IPS-15b (cell line): ENCODE data around the gene FIG4.

ENCODE experiments used
- H3K27me3 ChIP-seq: one replicate; pipeline ENCODE4 v1.6.1; 2013; ENCODE audit warnings: low read length; ENCODE audit not compliant: control insufficient read depth, insufficient read depth
- H3K36me3 ChIP-seq: one replicate; pipeline ENCODE4 v1.6.1; 2013; ENCODE audit warnings: low read length; ENCODE audit not compliant: control insufficient read depth, insufficient read depth
- H3K4me1 ChIP-seq: one replicate; pipeline ENCODE4 v1.6.1; 2013; ENCODE audit warnings: mild to moderate bottlenecking, low read length; ENCODE audit not compliant: control insufficient read depth, insufficient read depth
- H3K4me3 ChIP-seq: one replicate; pipeline ENCODE4 v1.5.1; 2013; ENCODE audit warnings: low read depth, low read length
- H3K9ac ChIP-seq: one replicate; pipeline ENCODE4 v1.6.1; 2013; ENCODE audit warnings: low read depth, mild to moderate bottlenecking, low read length
- H3K9me3 ChIP-seq: one replicate; pipeline ENCODE4 v1.6.1; 2013; ENCODE audit warnings: mild to moderate bottlenecking, low read length; ENCODE audit not compliant: control insufficient read depth, insufficient read depth

Gene FIG4

GRCh38 chr6:109783250-109783986, 92.3 kb downstream of the FIG4 start:
- Histone ChIP-seq H3K27me3 (no peaks in the 10 kb centered on the region), H3K36me3 (no peaks in the 10 kb centered on the region), H3K9ac (no peak overlapping the region), H3K4me3 (no peak overlapping the region), H3K4me1 (no peaks in the 10 kb centered on the region), H3K9me3 (no peaks in the 10 kb centered on the region)

DNA sequence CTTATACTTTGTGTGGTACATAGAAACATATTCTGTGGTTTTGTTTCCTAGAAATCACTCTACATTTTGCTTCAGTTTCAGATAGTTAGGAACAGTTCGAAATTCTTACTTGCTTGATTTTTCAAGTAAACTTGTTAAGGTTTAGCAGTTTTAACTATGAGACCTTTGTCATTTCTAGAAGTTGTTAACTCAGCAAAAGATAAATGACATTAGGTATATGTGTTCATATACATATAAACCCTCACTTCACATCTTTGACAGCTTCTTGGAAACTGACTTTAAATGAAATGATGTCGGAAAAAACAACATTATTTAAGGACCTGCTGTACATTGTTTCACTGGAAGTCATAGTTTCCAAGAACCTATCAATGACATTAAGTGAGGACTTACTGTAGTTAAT, 96.2 kb downstream of the FIG4 start:
- Histone ChIP-seq H3K4me3 (no peak overlapping the region), H3K36me3 (no peaks in the 10 kb centered on the region), H3K9ac (no peak overlapping the region), H3K27me3 (no peaks in the 10 kb centered on the region), H3K9me3 (no peaks in the 10 kb centered on the region), H3K4me1 (peaks cover 4% of the 10 kb centered on the region)

DNA sequence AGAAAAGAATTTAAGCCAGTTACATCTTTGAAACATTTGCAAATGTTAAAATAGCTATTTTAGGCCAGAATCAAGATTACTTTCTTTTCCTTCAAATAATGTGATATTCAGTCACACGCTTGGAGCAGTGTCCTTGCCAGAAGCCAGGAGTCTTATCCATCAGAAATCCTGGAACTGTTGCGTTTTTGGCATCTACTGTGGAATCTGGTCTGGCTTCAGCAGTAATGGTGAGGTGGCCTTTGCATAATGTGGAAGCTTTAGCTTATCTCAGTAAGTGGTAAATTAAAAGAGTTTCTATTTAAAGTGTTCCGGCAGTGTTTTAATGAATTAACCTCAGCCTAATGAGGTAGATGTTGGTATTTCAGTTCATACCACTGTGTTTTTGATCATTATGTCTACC, 97.6 kb downstream of the FIG4 start:
- Histone ChIP-seq H3K9me3 (no peaks in the 10 kb centered on the region), H3K36me3 (no peaks in the 10 kb centered on the region), H3K4me3 (no peak overlapping the region), H3K9ac (no peak overlapping the region), H3K27me3 (no peaks in the 10 kb centered on the region), H3K4me1 (peaks cover 4% of the 10 kb centered on the region)

DNA sequence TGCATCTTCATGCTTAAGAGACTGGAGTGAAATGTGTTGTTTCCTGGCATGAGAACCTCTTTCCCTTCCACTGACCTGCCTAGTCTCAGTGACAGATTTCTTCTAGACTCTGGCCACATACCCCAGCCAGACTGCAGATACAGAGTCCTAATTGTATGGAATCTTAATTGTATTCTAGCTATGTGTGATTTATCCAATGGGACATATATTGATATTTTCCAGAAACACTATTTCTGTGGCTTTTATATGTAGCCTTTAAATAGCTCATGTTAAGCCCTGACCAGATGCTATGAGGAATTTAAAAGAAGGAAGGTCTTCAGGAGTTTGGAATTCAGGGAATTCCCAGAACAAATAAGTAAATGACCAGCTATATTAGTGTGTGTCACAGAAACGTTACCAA, 99.0 kb downstream of the FIG4 start:
- no peaks in the 10 kb centered on the region for H3K27me3 ChIP-seq
- H3K36me3 ChIP-seq, result no peaks in the 10 kb centered on the region
- H3K4me3 ChIP-seq, result no peak overlapping the region
- H3K9ac ChIP-seq, result no peak overlapping the region
- no peaks in the 10 kb centered on the region for H3K9me3 ChIP-seq
- peaks cover 4% of the 10 kb centered on the region for H3K4me1 ChIP-seq

GRCh38 chr6:109791301-109791700, 100.2 kb downstream of the FIG4 start:
- H3K9me3 ChIP-seq, result no peaks in the 10 kb centered on the region
- H3K36me3 ChIP-seq, result no peaks in the 10 kb centered on the region
- H3K9ac ChIP-seq, result no peak overlapping the region
- peaks cover 4% of the 10 kb centered on the region for H3K4me1 ChIP-seq
- H3K27me3 ChIP-seq, result no peaks in the 10 kb centered on the region
- no peak overlapping the region for H3K4me3 ChIP-seq

DNA sequence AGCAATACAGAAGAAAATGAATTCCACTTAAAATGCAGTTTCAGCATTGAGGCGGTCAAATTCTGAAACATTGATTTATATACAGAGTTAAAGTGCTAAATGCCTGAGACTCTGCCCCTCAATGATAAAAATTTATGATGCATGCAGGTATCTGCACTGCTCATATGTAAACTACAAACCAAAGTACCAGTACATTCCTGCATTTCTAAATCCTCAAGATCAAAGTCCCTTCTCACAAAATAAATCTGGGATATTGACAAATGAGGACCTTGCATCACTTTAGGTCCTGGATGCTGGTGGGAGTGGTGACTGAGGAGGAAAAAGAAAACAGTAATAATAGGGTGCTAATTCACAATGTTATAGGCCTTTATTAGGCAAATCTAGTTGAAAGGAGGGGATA, 101.9 kb downstream of the FIG4 start:
- H3K9ac ChIP-seq, result no peak overlapping the region
- peaks cover 4% of the 10 kb centered on the region for H3K4me1 ChIP-seq
- H3K36me3 ChIP-seq, result no peaks in the 10 kb centered on the region
- H3K4me3 ChIP-seq, result no peak overlapping the region
- H3K9me3 ChIP-seq, result no peaks in the 10 kb centered on the region
- no peaks in the 10 kb centered on the region for H3K27me3 ChIP-seq

GRCh38 chr6:109793792-109794191, 102.7 kb downstream of the FIG4 start:
- Histone ChIP-seq H3K4me3 (no peak overlapping the region), H3K27me3 (no peaks in the 10 kb centered on the region), H3K9me3 (no peaks in the 10 kb centered on the region), H3K36me3 (no peaks in the 10 kb centered on the region), H3K9ac (no peak overlapping the region), H3K4me1 (peaks cover 4% of the 10 kb centered on the region)

- Histone ChIP-seq H3K9ac (no peak overlapping the region), H3K36me3 (no peaks in the 10 kb centered on the region), H3K4me1 (peaks cover 4% of the 10 kb centered on the region), H3K27me3 (no peaks in the 10 kb centered on the region), H3K9me3 (no peaks in the 10 kb centered on the region), H3K4me3 (no peak overlapping the region)
Observed at GRCh38 chr6:109794201-109794923, 103.3 kb downstream of the FIG4 start.

GRCh38 chr6:109795994-109796555, 105.0 kb downstream of the FIG4 start:
- H3K27me3 ChIP-seq, result no peaks in the 10 kb centered on the region
- no peaks in the 10 kb centered on the region for H3K36me3 ChIP-seq
- no peaks in the 10 kb centered on the region for H3K9me3 ChIP-seq
- H3K4me1 ChIP-seq, result peaks cover 4% of the 10 kb centered on the region
- H3K4me3 ChIP-seq, result no peak overlapping the region
- H3K9ac ChIP-seq, result no peak overlapping the region

- H3K4me1 ChIP-seq, result no peaks in the 10 kb centered on the region
- no peaks in the 10 kb centered on the region for H3K9me3 ChIP-seq
- H3K9ac ChIP-seq, result no peak overlapping the region
- H3K36me3 ChIP-seq, result no peaks in the 10 kb centered on the region
- no peaks in the 10 kb centered on the region for H3K27me3 ChIP-seq
- no peak overlapping the region for H3K4me3 ChIP-seq
Observed at GRCh38 chr6:109799129-109799528, 108.0 kb downstream of the FIG4 start.

- H3K4me3 ChIP-seq, result no peak overlapping the region
- H3K36me3 ChIP-seq, result no peaks in the 10 kb centered on the region
- no peak overlapping the region for H3K9ac ChIP-seq
- H3K4me1 ChIP-seq, result peaks cover under 1% of the 10 kb centered on the region
- H3K27me3 ChIP-seq, result no peaks in the 10 kb centered on the region
- H3K9me3 ChIP-seq, result no peaks in the 10 kb centered on the region
Observed at GRCh38 chr6:109799664-109800063, 108.6 kb downstream of the FIG4 start.

GRCh38 chr6:109800771-109801170, 109.7 kb downstream of the FIG4 start:
- Histone ChIP-seq H3K9ac (no peak overlapping the region), H3K4me3 (no peak overlapping the region), H3K9me3 (no peaks in the 10 kb centered on the region), H3K4me1 (peaks cover 5% of the 10 kb centered on the region), H3K27me3 (no peaks in the 10 kb centered on the region), H3K36me3 (no peaks in the 10 kb centered on the region)
